Smooth muscle cell (in vitro differentiated cells): ENCODE results near the gene TPRN. TPM values are rescaled to one million over a fixed set of nuclear protein-coding genes. Genes with fewer than 3 reads are reported as not detected.

Source experiments
- DNase-seq: peaks from one replicate; lab custom pipeline; 2025; ENCODE audit not compliant: unreplicated experiment; lab: John Stamatoyannopoulos, UW
- H2AFZ ChIP-seq: fragments of 200-600 bp; sonication (generic); 2 replicates; pipeline ENCODE4 v1.6.0; 2016; ENCODE audit warnings: antibody characterized with exemption, low read depth, mild to moderate bottlenecking
- H3F3A ChIP-seq: fragments of 200-600 bp; sonication (generic); 2 replicates; pipeline ENCODE4 v1.6.0; 2017; ENCODE audit warnings: antibody characterized with exemption, low read depth
- H3K27ac ChIP-seq: fragments of 200-600 bp; sonication (generic); 2 replicates; pipeline ENCODE4 v1.5.1; 2016; ENCODE audit warnings: low read depth, mild to moderate bottlenecking
- H3K27me3 ChIP-seq: fragments of 200-600 bp; sonication (generic); 2 replicates; pipeline ENCODE4 v1.6.1; 2016; ENCODE audit warnings: low read depth, mild to moderate bottlenecking
- H3K36me3 ChIP-seq: fragments of 200-600 bp; sonication (generic); 2 replicates; pipeline ENCODE4 v1.5.1; 2016; ENCODE audit warnings: low read depth
- H3K4me1 ChIP-seq: fragments of 200-600 bp; sonication (generic); 2 replicates; pipeline ENCODE4 v1.5.1; 2016; ENCODE audit warnings: low read depth
- H3K4me2 ChIP-seq: fragments of 200-600 bp; sonication (generic); 2 replicates; pipeline ENCODE4 v1.6.0; 2016; ENCODE audit warnings: mild to moderate bottlenecking
- H3K4me3 ChIP-seq: fragments of 200-600 bp; sonication (generic); 2 replicates; pipeline ENCODE4 v1.5.1; 2016; ENCODE audit warnings: mild to moderate bottlenecking
- H3K79me2 ChIP-seq: fragments of 200-600 bp; sonication (generic); 2 replicates; pipeline ENCODE4 v1.6.0; 2016; ENCODE audit warnings: low read depth, mild to moderate bottlenecking
- H3K9ac ChIP-seq: fragments of 200-600 bp; sonication (generic); 2 replicates; pipeline ENCODE4 v1.6.0; 2016; ENCODE audit warnings: low read depth
- H3K9me3 ChIP-seq: fragments of 200-600 bp; sonication (generic); replicated peaks from 2 replicates; pipeline ENCODE4 v1.5.1; 2016; ENCODE audit warnings: low read depth
- H4K20me1 ChIP-seq: fragments of 200-600 bp; sonication (generic); 2 replicates; pipeline ENCODE4 v1.6.0; 2016; ENCODE audit warnings: low read depth
- WGBS: methylation state at CpG from one replicate; pipeline ENCODE4 v1.1.7; 2016; ENCODE audit warnings: low lambda C conversion rate; 5-methylcytosine and 5-hydroxymethylcytosine counted together
- polyA plus RNA-seq: library from polyadenylated mRNA; unstranded; fragments of >200 nt; fragmentation: Nextera tagmentation; extraction: Ambion mirVana; gene quantifications from 2 replicates; pipeline ENCODE4 v1.2.1, GENCODE V29; 2016
- total RNA-seq: library from RNA; depleted of rRNA; stranded (reverse); fragments of >200 nt; gene quantifications from 2 replicates; pipeline ENCODE4 v1.2.3, GENCODE V29; 2014
- TF ChIP-seq, protein P1 (sequence below): fragments of 200-600 bp; sonication (generic); IDR thresholded peaks from 2 replicates; pipeline ENCODE4 v1.5.1; 2017; ENCODE audit warnings: borderline replicate concordance, mild to moderate bottlenecking, antibody characterized with exemption; ENCODE audit not compliant: insufficient read depth, poor library complexity, severe bottlenecking

TPRN gene
- total and polyA plus RNA-seq, 2 experiments from 2014 or later, result 4.0 to 19.0 TPM

DNA sequence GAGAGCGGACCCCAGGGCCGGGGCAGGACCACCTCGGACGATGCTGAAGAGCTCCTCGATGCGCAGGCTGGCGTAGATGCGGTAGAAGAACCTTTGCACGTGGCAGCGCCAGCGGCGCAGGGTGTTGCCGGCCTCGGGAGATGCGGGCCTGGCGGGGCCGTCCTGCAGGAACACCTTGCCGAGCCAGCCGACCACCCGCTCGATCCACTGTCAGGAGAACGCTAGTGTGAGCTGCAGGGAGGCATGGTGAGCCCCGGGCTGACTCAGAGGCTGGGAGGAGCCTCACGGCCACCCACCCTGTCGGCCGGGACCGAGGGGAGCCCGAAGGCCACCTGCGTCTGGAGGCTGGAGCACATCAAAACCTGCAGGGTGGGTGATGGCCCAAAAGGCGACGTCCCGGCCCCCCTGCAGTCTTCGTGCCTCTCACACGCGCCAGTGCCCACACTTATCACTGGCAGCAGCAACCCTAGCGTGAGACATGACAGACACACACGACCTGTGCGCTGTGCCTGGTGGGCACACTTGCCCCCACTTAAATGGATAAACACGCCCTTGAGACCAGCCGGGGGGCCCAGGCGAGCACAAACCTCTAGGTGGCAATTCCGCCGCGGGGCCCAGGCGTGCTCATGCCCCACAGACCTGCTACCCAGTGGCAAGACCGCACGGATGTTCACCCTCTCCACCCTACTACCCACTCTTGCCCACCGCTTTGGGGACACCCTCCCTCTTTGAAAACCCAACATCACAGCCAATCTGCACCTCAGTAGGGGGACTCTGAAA is 15.5 kb downstream of the TPRN start:
- Histone ChIP-seq H3K4me3 (no peak overlapping the region), H3K27me3 (no peaks in the 10 kb centered on the region), H3K9ac (no peak overlapping the region), H3K4me1 (peaks cover 18% of the 10 kb centered on the region), H3K36me3 (no peaks in the 10 kb centered on the region), H3K27ac (no peak overlapping the region), H3K79me2 (peaks cover 27% of the 10 kb centered on the region), H3F3A (peaks cover 9% of the 10 kb centered on the region), H2AFZ (no peak overlapping the region), H3K9me3 (no peaks in the 10 kb centered on the region), H3K4me2 (no peak overlapping the region), H4K20me1 (peaks cover 9% of the 10 kb centered on the region)
- TF ChIP-seq, protein P1, sequence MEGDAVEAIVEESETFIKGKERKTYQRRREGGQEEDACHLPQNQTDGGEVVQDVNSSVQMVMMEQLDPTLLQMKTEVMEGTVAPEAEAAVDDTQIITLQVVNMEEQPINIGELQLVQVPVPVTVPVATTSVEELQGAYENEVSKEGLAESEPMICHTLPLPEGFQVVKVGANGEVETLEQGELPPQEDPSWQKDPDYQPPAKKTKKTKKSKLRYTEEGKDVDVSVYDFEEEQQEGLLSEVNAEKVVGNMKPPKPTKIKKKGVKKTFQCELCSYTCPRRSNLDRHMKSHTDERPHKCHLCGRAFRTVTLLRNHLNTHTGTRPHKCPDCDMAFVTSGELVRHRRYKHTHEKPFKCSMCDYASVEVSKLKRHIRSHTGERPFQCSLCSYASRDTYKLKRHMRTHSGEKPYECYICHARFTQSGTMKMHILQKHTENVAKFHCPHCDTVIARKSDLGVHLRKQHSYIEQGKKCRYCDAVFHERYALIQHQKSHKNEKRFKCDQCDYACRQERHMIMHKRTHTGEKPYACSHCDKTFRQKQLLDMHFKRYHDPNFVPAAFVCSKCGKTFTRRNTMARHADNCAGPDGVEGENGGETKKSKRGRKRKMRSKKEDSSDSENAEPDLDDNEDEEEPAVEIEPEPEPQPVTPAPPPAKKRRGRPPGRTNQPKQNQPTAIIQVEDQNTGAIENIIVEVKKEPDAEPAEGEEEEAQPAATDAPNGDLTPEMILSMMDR, result no peak
- no peak for DNase-seq
- 95% methylated on average over 44 of the region's 48 CpGs for WGBS

DNA sequence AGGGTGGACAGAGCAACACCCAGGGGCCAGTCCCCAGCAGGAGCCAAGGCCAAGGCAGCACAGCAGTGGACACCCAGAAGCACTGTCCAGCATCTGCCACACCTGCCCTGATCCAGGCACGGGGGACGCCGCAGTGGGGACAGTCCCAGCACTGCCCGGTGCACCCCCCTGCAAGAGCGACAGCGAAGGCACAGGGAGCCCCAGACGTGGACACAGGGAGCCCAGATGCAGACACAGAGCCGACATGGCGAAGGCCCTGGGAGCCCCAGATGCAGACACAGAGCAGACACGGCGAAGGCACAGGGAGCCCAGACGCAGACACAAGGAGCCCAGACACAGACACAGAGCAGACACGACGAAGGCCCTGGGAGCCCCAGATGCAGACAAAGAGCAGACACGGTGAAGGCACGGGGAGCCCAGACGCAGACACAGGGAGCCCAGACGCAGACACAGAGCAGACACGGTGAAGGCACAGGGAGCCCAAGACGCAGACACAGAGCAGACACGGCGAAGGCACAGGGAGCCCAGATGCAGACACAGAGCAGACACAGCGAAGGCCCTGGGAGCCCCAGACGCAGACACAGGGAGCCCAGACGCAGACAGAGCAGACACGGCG is 16.5 kb downstream of the TPRN start:
- no peak overlapping the region for H3K27ac ChIP-seq
- H4K20me1 ChIP-seq, result no peaks in the 10 kb centered on the region
- no peak overlapping the region for H3K9ac ChIP-seq
- TF ChIP-seq, protein P1, result no peak
- no peak for DNase-seq
- no peak overlapping the region for H3K4me2 ChIP-seq
- H3F3A ChIP-seq, result no peaks in the 10 kb centered on the region
- WGBS, result 96% methylated on average over 25 of the region's 27 CpGs
- no peaks in the 10 kb centered on the region for H3K9me3 ChIP-seq
- no peak overlapping the region for H3K4me3 ChIP-seq
- no peak overlapping the region for H2AFZ ChIP-seq
- peaks cover 26% of the 10 kb centered on the region for H3K79me2 ChIP-seq
- no peaks in the 10 kb centered on the region for H3K36me3 ChIP-seq
- H3K4me1 ChIP-seq, result peaks cover 12% of the 10 kb centered on the region
- H3K27me3 ChIP-seq, result no peaks in the 10 kb centered on the region

DNA sequence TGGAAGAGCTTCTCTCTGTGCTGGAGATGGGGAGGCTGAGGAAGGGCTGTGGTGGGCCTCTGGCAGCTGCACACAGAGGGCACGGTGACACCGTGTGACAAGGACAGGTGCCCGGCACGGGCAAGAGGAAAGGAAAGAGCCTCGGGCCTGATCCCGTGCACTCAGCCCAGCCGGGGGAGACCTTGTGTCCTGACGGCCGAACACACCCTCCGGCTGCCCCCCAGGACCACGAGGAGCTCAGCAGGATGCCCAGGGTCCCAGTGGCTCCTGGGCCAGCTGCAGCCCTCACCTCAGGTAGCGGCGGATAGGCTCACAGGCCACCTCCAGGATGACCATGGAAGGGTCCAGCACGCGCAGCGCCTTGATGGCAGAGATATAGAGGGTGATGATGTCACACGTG is 17.7 kb downstream of the TPRN start:
- H3K27ac ChIP-seq, result no peak overlapping the region
- TF ChIP-seq, protein P1, result no peak
- H3K79me2 ChIP-seq, result peaks cover 21% of the 10 kb centered on the region
- H3K36me3 ChIP-seq, result no peaks in the 10 kb centered on the region
- H3F3A ChIP-seq, result no peaks in the 10 kb centered on the region
- H3K27me3 ChIP-seq, result no peaks in the 10 kb centered on the region
- no peaks in the 10 kb centered on the region for H3K9me3 ChIP-seq
- H4K20me1 ChIP-seq, result no peaks in the 10 kb centered on the region
- no peak overlapping the region for H3K4me3 ChIP-seq
- no peak overlapping the region for H2AFZ ChIP-seq
- no peak overlapping the region for H3K4me2 ChIP-seq
- DNase-seq, result no peak
- peaks cover 12% of the 10 kb centered on the region for H3K4me1 ChIP-seq
- no peak overlapping the region for H3K9ac ChIP-seq
- 95% methylated on average over 17 of the region's 17 CpGs for whole genome bisulfite sequencing
